ENCODE measurements around the gene DDAH2.

DDAH2 gene

DNA sequence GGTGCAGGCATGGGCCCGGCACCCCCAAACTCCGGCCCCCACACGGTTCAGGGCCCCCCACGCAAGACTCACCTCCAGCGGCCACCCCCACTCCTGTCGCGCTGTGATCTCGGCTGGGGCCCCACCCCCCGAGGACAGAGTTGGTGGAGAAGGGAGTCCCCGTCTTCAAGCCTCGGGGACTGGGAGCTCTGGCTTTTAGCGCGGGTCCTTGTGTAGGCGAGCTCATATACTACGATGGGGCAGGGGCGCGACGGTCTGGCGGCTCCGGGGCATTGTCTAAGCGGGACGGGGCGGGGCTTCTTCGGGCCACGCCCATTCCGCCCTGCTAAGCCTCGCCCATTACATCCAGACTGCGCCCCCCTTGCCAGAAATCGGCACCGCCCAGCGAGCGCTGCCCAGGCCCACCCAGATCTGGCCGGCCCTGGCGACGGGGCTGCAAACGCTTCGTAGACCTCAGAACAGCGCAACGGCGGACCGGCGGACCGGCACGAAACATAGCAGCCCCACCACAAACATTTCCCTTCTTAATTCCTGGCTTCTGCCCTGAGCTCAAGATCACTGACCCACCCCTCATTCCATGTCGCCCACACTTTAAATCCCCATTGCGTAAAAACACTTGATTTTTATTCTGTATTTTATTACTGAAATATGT is 1.0 kb upstream of the DDAH2 start:
- peak; percentile 76 for DNase-seq

DNA sequence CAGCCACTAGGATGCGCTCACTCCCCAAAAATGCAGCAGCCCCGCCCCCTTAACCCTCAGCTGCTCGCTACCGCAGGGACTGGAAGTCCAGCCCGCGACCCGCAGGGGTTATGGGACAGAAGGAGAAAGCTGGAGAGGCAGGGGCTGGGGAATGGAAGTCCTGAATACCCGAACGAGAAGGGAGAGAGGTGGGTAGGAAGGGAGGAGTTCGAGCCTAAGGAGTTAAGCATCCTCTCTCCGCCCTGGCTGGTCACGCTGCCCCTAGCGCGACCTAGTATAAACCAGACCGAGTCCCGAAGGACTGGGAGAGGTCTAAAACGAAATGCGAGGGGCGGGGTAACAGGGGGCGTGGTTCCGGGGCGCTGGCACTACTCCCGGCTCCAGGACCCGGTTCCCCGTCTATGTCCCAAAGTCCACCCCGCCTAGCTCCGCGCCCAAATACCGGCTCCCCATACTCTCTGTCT is 448 bp upstream of the DDAH2 start:
- peak; percentile 83 for DNase-seq

DNA sequence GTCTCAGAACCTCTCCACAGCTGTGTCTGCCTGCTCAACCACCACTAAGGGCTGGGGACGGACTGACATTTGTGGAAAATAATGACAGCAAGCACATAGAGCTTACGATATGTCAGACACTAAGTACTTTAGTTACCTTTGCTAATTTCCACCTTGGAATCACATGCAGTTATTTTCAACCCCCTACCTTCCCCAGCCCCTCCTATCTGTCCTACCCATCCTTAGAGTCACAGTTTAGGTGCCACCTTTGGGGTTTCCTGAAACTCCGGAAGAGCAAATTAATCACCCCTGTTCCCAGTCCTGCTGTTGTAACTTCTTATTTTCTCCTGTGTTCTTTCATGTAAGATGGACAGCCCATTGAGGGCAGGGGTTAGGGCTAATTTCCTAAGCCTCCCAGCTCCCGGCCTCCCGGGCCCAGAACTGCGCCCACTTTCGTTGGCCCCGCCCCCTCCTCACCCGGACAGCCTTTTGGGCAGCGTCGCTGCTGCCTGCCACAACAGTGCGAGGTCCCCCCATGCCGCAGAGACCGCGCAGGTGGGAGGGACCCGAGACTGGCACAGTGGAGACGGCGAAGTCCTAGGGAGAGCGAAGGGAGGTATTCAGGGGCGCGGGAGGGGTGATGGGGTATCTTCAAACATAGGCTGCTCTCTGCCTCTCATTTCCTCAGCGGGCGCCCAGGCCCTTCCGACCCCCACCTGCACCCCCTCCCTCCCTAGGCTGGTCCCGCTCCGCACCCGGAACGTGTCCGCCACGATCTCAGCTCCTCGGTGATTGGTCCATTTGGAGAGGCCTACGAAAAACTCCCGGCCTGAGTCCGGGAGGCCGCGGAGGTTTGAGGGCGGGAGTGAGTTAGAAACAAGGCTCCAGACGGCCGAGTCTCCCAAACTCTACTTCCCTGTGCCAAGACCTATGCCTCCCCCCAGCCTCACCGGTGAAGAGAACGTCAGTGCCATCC is 1.1 kb downstream of the DDAH2 start:
- DNase-seq = no peak

DNA sequence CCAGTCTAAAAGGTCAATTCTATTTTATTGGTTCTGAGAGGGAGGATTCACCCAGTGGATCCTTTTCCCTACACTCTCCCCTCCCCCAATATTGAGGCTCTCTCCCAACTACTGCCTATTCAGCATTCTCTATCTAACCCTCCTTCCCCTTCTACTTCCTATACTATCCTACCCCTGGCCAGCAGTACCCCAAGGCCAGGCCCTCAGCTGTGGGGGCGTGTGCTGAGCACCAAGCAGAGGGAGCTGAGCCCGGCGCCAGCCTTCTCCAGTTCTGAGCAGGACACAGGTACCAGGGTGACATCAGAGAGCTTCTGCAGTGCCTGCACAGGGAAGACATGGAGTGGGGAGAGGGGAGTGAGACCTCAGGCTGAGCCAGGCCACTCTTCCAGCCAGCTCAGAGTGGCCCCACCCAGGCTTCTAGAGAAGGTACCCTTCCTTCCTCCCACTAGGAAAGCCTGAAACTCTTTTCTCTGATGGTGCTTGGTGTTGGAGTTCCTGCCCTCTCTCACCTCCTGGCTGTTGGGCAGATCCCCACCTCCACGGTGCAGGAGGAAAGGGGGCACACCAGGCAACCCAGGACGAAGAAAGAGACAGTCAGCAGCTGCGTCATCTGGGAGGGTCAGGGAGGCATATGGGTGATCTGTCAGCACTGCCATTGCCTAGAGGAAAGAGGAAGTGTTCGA is 1.9 kb downstream of the DDAH2 start:
- DNase-seq = peak; percentile 79

- DNase-seq = no peak
Measured at GRCh38 chr6:31725502-31726350, 3.4 kb downstream of the DDAH2 start.

- no peak for DNase-seq
Measured at GRCh38 chr6:31723980-31724691, 5.0 kb downstream of the DDAH2 start.

DNA sequence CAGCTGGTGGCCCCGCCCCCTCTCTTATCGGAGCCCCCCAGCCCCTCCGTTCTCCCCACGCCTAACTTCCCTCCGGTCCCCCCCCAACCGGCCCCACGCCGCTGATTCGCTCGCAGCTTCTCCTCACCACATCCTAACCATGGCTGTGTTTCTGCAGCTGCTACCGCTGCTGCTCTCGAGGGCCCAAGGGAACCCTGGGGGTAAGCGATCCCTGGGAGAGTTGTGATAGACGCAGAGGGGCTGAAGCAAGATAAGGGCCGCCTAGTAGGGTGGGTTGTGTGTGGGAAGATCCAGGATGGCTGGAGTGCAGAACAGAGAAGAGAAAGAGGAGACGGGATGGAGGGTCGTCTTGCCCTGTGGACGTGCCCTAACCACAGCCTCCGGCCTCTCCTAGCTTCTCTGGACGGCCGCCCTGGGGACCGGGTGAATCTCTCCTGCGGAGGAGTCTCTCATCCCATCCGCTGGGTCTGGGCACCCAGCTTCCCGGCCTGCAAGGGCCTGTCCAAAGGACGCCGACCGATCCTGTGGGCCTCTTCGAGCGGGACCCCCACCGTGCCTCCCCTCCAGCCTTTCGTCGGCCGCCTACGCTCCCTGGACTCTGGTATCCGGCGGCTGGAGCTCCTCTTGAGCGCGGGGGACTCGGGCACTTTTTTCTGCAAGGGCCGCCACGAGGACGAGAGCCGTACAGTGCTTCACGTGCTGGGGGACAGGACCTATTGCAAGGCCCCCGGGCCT is 5.7 kb downstream of the DDAH2 start, which contains the start of gene MPIG6B:
MPIG6B (plus strand) TSS at position 129 of the 735 bp plus-strand sequence; CDS start at position 140, 11 bp downstream.
- no peak for DNase-seq

GRCh38 chr6:31722173-31722572 is 6.9 kb downstream of the DDAH2 start:
- no peak for DNase-seq

- DNase-seq = no peak
Measured at GRCh38 chr6:31721351-31722020, 7.6 kb downstream of the DDAH2 start, which contains the start of gene LY6G6C. Gene LY6G6C, minus strand, starts transcription at chr6:31721746. Its CDS starts 67 bp downstream, at chr6:31721679.

DNA sequence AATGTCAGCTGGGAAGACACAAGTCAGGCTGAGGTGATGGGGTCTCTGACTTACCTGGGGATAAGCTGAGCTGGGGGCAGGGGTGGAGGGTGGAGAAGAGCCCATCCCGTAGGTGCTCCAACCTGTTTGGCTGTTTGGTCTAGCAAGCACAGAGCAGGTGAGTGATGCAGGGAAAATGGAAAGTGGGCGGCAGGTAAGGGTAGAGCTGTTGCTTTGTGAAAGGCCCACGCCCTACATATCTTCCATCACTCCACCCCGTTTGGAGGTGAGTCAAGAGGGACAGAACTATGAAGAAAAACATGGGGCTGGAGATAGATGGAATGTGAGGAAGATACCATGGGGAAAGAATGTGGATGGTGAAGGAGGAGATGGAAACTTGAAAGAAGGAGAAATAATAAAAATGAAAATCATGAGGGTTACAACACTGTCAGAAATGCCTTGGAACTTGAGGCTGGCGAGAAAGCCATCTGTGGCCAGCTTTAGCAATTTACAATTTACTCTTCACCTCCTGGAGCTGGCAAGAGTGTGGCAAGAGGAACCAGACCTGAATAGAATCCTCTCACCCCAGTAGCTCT is 8.8 kb downstream of the DDAH2 start:
- DNase-seq = no peak

- no peak for DNase-seq
Measured at GRCh38 chr6:31719001-31719400, 10.1 kb downstream of the DDAH2 start.

DNA sequence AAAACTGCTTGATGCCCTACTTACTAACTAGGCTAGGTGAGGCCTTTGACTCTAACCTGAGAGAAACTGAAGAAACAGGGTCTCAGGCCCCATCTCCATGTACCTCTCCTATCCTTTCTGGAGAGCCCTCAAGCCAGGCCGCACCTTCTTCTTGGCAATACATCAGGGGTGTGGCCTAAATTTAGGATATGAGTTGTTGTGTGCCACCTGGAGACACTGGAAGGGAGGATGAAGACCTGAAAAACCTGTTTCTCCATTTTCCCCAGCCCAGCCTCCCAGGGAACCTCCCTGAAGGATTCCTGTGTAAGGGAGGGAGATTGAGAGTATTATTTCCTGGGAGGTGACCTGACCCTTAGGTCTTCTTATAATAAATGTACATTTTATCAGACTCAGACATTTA is 10.8 kb downstream of the DDAH2 start:
- no peak for DNase-seq

DNA sequence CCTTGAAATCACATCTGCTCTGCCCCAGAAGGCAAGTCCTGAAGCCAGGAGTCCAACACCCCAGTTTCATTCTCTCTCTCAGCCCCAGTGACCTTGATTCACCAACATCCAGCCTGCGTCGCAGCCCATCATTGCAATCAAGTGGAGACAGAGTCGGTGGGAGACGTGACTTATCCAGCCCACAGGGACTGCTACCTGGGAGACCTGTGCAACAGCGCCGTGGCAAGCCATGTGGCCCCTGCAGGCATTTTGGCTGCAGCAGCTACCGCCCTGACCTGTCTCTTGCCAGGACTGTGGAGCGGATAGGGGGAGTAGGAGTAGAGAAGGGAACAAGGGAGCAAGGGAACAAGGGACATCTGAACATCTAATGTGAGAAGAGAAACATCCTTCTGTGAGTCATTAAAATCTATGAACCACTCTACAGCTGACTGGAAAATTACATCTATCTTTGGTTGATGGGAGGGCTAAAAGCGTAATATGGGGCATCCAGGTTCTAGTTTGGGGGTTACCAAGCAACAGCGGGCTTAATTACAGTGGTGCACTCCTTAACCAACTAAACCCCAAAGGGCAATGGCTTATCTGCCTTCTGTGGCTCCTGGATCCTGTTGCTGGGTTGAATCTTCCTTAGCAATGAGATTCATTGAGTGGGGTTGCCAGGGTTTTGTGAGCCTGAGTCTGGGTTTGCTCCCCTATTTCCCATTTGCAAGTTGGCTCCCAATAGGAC is 11.4 kb downstream of the DDAH2 start:
- no peak for DNase-seq

GRCh38 chr6:31715022-31715958 is 13.8 kb downstream of the DDAH2 start, which contains the start of gene LY6G6D:
Gene LY6G6D, plus strand, starts transcription at chr6:31715348. Its CDS starts 8 bp downstream, at chr6:31715356.
- no peak for DNase-seq

GRCh38 chr6:31713991-31714684 is 15.0 kb downstream of the DDAH2 start:
- no peak for DNase-seq

GRCh38 chr6:31713465-31713864 is 15.6 kb downstream of the DDAH2 start:
- no peak for DNase-seq

GRCh38 chr6:31712296-31712695 is 16.8 kb downstream of the DDAH2 start:
- DNase-seq = no peak

Data from CD4-positive, alpha-beta T cell treated with Interleukin-15 for 1 hour (primary cell).